IPS DF 19.7 (cell line): ENCODE measurements around the gene GPR65.
"Not testable (repeated sequence)": the region's sequence is repeated elsewhere in the genome, so short reads cannot be mapped to it uniquely, and the experiment has no call there.

Experiments
- DNase-seq: peaks from one replicate; pipeline ENCODE4 v3.0.0-alpha.2; 2013; ENCODE audit warnings: low read depth, low spot score

The GPR65 gene

DNA sequence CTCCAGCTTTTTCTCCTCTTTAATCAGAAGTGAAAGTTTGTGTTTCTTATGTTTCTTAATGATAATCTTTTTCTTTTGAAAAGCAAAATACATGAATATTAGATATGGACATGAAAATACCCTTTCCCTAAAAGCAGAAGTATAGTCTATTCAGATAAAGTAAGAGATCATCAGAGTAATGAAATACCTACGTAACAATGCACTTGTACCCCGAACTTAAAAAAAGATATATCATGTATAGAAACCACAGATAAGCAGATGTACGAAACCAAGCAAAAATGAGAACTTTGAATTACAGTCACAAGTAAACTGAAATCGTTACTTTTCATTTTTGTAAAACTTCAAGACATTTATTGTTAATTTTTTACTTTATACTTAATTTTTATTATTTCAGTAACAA is 1.5 kb upstream of the GPR65 start:
- DNase-seq, result no peak

- no peak for DNase-seq
Observed at GRCh38 chr14:88004506-88005036, 364 bp upstream of the GPR65 start.

- DNase-seq, result no peak
Observed at GRCh38 chr14:88005978-88006851, 1.3 kb downstream of the GPR65 start.

- no peak for DNase-seq
Observed at GRCh38 chr14:88007608-88008007, 2.7 kb downstream of the GPR65 start.

GRCh38 chr14:88008039-88008742 is 3.3 kb downstream of the GPR65 start:
- DNase-seq, result no peak

GRCh38 chr14:88009486-88009885 is 4.6 kb downstream of the GPR65 start:
- no peak for DNase-seq

DNA sequence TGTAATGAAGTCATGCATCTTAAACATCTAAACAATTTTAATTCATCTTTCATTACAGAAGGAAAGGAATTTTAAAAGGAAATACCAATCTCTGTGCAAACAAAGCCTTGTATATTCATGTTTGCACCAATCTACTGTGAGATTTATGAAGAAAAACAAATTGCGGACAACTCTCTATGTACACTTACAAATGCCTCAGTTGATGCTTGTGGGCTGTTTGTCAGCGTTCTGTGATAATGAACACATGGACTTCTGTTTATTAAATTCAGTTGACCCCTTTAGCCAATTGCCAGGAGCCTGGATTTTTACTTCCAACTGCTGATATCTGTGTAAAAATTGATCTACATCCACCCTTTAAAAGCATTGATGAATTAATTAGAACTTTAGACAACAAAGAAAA is 5.4 kb downstream of the GPR65 start:
- no peak for DNase-seq

DNA sequence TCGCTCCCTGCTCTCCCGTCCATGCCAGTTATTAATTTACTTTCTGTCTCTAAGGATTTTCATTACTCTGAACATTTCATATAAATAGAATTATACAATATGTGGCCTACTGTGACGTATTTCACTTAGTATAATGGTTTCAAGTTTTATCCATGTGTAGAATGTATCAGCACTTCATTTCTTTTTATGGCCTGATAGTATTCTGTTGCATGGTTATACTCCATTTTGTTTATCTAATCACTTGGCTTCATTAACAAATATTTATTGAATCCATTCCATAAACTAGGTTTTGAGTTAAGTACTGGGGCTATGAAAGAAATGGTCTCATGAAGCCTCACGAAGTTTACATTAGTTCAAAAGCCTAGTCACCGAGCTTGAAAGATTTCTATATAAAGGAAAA is 7.6 kb downstream of the GPR65 start:
- no peak for DNase-seq

GRCh38 chr14:88013750-88014349 is 8.9 kb downstream of the GPR65 start:
- DNase-seq, result no peak

DNA sequence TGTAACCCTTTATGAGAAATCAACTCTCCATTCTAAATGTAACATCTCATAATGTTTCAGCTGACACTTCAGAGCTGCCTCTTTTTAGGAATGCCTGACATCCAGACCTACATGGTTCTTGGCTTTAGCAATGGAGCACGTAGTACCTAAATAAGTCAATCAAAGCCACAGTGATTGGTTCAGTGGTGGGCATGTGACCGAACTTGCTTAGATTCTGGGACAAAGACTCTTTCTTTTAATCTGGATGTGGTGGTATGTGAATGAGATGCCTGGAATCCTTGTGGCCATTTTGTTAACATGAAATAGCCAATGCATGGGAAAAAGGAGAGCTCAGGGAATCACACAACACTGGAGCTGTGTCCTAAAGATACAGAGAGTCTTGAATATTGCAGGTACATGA is 11.8 kb downstream of the GPR65 start:
- no peak for DNase-seq

DNA sequence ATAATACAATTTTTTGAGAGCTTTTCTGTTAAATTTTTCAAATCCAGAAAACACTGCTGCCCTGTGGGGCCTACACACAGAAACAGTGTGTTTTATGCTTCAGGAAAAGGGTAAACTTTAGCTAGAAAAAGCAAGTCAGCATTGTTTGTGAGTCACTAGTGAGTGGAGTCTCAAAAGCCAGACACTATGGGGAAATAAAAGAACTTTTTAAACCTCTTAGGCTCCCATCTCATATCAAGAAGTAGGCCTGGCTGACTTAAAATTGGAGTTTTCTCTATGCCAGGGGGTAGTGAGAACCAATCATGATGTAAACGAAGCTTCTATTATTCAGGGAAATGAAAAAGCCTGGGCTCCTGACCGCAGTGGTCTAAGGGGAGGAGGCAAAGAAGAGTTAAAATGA is 12.6 kb downstream of the GPR65 start:
- no peak for DNase-seq

GRCh38 chr14:88023658-88024187 is 18.8 kb downstream of the GPR65 start:
- DNase-seq, result no peak

DNA sequence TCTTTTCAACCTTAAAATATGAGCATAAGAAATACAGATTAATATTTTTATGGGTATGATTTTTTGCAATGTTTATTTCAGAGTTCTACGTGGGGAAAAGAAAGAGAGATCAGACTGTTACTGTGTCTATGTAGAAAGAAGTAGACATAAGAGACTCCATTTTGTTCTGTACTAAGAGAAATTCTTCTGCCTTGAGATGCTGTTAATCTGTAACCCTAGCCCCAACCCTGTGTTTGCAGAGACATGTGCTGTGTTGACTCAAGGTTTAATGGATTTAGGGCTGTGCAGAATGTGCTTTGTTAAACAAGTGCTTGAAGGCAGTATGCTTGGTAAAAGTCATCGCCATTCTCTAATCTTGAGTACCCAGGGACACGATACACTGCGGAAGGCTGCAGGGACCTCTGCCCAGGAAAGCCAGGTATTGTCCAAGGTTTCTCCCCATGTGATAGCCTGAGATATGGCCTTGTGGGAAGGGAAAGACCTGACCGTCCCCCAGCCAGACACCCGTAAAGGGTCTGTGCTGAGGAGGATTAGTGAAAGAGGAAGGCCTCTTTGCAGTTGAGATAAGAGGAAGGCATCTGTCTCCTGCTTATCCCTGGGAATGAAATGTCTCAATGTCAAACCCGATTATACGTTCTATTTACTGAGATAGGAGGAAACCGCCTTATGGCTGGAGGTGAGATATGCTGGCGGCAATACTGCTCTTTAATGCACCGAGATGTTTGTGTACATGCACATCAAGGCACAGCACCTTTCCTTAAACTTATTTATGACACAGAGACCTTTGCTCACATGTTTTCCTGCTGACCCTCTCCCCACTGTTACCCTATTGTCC is 19.5 kb downstream of the GPR65 start:
- not testable (repeated sequence) for DNase-seq

DNA sequence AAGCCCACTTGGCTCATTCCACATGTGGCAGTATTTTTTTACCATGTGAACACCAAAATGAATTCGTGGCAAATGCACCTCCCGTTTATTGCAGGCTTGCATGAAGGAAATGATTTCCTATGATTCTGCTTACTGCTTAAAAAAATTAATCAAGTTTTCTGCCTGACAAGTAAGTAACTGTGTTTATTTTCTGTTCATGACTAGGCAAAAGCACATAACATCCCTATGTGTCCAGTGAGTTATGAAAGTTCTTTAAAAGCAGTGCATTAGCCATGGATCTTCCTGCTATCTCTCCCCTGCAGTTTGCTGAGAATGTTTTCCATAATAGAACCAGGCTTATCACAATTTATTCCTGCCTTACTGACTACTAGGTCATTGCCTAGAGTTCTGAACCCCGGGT is 20.4 kb downstream of the GPR65 start:
- DNase-seq, result no peak

GRCh38 chr14:88026890-88027289 is 22.0 kb downstream of the GPR65 start:
- no peak for DNase-seq

GRCh38 chr14:88029500-88029899 is 24.6 kb downstream of the GPR65 start:
- DNase-seq, result no peak

- DNase-seq, result no peak
Observed at GRCh38 chr14:88030079-88030478, 25.1 kb downstream of the GPR65 start.

- no peak for DNase-seq
Observed at GRCh38 chr14:88030892-88031291, 26.0 kb downstream of the GPR65 start.

DNA sequence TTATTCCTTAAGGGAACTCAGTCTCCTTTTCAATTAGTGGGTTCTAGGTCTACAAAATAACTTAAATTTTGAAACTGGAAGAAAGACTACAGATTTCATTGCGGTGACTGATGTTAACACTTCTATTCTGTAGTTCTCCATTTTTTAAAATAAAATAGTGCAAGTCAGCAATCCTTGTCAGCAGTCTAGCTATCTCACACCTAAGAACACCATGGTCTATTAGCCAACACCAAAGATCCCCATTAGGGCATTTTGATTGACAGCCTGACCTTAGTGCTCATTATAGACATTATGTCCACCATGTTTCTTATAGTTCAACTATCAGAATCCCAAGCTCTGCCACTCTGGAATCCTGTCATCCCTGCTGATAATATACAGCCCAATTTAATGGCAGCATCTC is 27.4 kb downstream of the GPR65 start:
- no peak for DNase-seq

GRCh38 chr14:88034076-88034475 is 29.1 kb downstream of the GPR65 start:
- no peak for DNase-seq

GRCh38 chr14:88036422-88036821 is 31.5 kb downstream of the GPR65 start:
- DNase-seq, result no peak
